Breast epithelium (tissue), 4 donors: ENCODE results near the gene EPHB2. TPM values are rescaled to one million over a fixed set of nuclear protein-coding genes. Genes with fewer than 3 reads are reported as not detected.

Experiments used
- DNase-seq, 2 donors: peaks; one replicate each; pipeline ENCODE4 v3.0.0-alpha.2; 2019; ENCODE audit warnings: low spot score in 2 of 2
- H3K27ac ChIP-seq, 2 donors: fragments of 200-600 bp; sonication (generic) in 1 of 2; one replicate each; pipeline ENCODE4 v1.5.1; 2016 to 2019; ENCODE audit warnings: mild to moderate bottlenecking in 1 of 2
- H3K27me3 ChIP-seq, 2 donors: fragments of 200-600 bp; sonication (generic) in 1 of 2; one replicate each; pipeline versions ENCODE4 v1.5.1 to v1.6.0; 2017 to 2019; ENCODE audit warnings: control low read depth in 1 of 2, mild to moderate bottlenecking in 1 of 2
- H3K36me3 ChIP-seq: fragments of 200-600 bp; one replicate; pipeline ENCODE4 v1.5.1; 2019
- H3K4me1 ChIP-seq, 2 donors: fragments of 200-600 bp; sonication (generic); one replicate each; pipeline ENCODE4 v1.5.1; 2016 to 2019; ENCODE audit warnings: control low read depth in 1 of 2
- H3K4me3 ChIP-seq, 3 donors: fragments of 200-600 bp; sonication (generic); 1 replicate in 2 of 3; 2 replicates in 1 of 3; pipeline ENCODE4 v1.5.1; 2016 to 2019; ENCODE audit warnings: mild to moderate bottlenecking in 3 of 3, moderate library complexity in 2 of 3
- H3K9me3 ChIP-seq, 2 donors: fragments of 200-600 bp; sonication (generic) in 1 of 2; one replicate each; pipeline ENCODE4 v1.5.1; 2016 to 2019; ENCODE audit warnings: control low read depth in 1 of 2
- POLR2A ChIP-seq: fragments of 450-650 bp; IDR thresholded peaks from one replicate; pipeline ENCODE4 v1.6.1; 2016; ENCODE audit warnings: antibody characterized with exemption, mild to moderate bottlenecking, moderate library complexity
- POLR2AphosphoS5 ChIP-seq, 3 donors: sonication (generic); formaldehyde crosslinking; IDR thresholded peaks; one replicate each; pipeline ENCODE4 v1.6.1; 2017; ENCODE audit warnings: antibody characterized with exemption in 3 of 3
- intact Hi-C: fragments of 100-400 bp; cut with DNase I; formaldehyde crosslinking; loops from one replicate; pipeline ENCODE4 v1.15.1; 2023; ENCODE audit warnings: low total_unique reads
- total RNA-seq, 3 donors: library from RNA; depleted of rRNA; stranded (reverse); fragments of >200 nt; gene quantifications; one replicate each; pipeline ENCODE4 v1.1.0, GENCODE V29; 2016
- TF ChIP-seq, protein P1 (sequence below), 3 donors: fragments of 450-650 bp; IDR thresholded peaks; one replicate each; pipeline ENCODE4 v1.5.1; 2016 to 2017; ENCODE audit warnings: antibody characterized with exemption in 3 of 3, mild to moderate bottlenecking in 3 of 3, moderate library complexity in 3 of 3

The EPHB2 gene
- 1 to 10 TPM; 1.3 to 4.6 (median 1.5) TPM for total RNA-seq

DNA sequence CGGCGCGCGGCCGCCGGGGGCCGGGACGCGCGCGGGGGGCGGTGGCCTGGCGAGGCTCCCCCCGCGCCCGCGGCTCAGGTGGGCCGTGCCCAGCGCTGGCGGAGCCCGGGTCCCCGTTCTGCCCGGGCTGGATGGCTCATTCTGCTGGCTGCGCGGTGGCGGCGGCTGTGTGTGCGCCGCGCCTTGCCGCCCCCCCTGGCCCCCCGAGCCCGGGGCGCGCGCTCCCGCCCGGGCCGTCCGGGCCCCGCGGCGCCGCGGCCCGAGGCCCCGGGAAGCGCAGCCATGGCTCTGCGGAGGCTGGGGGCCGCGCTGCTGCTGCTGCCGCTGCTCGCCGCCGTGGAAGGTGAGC is at the start of gene EPHB2:
Gene EPHB2 (plus strand): TSS at position 139 of the 349 bp plus-strand sequence. CDS start 144 bp downstream, at position 283.
- Histone ChIP-seq H3K4me1 (peaks cover 0 to 7% of the 10 kb centered on the region in 2 donors), H3K36me3 (no peaks in the 10 kb centered on the region), H3K27ac (peak within 1 kb of the TSS in 1 of 2 donors; percentile 32), H3K27me3 (peaks cover 4 to 11% of the 10 kb centered on the region in 2 donors), H3K4me3 (peak within 1 kb of the TSS; percentile 48 to 73 (median 51)), H3K9me3 (no peaks in the 10 kb centered on the region)
- TF ChIP-seq POLR2AphosphoS5 (IDR thresholded peaks at IDR 0.05) (no peak), POLR2A (no peak)
- TF ChIP-seq, protein P1, sequence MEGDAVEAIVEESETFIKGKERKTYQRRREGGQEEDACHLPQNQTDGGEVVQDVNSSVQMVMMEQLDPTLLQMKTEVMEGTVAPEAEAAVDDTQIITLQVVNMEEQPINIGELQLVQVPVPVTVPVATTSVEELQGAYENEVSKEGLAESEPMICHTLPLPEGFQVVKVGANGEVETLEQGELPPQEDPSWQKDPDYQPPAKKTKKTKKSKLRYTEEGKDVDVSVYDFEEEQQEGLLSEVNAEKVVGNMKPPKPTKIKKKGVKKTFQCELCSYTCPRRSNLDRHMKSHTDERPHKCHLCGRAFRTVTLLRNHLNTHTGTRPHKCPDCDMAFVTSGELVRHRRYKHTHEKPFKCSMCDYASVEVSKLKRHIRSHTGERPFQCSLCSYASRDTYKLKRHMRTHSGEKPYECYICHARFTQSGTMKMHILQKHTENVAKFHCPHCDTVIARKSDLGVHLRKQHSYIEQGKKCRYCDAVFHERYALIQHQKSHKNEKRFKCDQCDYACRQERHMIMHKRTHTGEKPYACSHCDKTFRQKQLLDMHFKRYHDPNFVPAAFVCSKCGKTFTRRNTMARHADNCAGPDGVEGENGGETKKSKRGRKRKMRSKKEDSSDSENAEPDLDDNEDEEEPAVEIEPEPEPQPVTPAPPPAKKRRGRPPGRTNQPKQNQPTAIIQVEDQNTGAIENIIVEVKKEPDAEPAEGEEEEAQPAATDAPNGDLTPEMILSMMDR (IDR thresholded peaks at IDR 0.05) = no peak
- no peak for DNase-seq
- intact Hi-C loops = no loop called here

DNA sequence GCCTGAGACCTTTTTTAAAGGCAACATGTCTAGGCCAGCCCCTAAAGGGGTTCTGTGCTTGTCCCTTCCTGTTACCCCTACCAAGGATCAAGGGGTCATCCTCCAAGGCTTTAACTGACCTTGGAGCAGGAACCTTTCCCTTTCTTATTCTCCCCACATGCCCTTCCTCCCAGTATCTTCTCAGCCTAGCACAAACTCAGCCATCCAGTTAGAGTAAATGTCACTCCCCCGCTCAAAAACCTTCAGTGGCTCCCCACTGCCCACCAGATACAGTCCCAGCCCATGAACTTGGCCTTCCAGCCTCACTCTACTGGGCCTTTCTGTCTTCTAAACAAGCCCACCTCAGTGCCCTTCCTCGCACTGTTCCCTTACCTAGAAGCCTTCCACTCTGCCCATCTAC is 48.8 kb upstream of the EPHB2 start:
- H3K4me1 ChIP-seq = no peaks in the 10 kb centered on the region
- no peaks in the 10 kb centered on the region for H3K36me3 ChIP-seq
- no peak for DNase-seq
- no peak overlapping the region for H3K4me3 ChIP-seq
- TF ChIP-seq, protein P1 (IDR thresholded peaks at IDR 0.05) = no peak
- TF ChIP-seq POLR2AphosphoS5 (IDR thresholded peaks at IDR 0.05) (no peak), POLR2A (no peak)
- intact Hi-C loops = no loop called here
- H3K27ac ChIP-seq = no peak overlapping the region
- H3K9me3 ChIP-seq = no peaks in the 10 kb centered on the region
- H3K27me3 ChIP-seq = peaks cover 0 to 2% of the 10 kb centered on the region in 2 donors

DNA sequence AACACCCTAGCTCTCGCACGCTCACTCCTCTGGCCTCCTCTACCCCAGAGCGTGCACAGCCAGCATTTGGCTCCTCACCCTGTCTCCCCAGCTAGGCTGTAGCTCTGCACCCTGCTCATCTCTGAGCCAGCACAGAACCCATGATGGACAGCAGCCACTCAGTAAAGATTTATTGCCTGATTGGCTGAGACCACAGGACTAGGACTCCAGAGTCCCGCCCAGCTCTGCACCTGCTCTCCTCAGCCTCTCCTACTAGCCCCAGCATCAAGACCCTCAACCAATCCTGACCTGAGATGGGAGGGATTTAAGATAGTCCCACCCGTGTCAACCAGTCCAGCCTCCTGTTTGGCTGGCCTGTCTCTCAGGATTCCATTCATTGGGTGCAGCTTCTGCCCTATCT is 48.3 kb upstream of the EPHB2 start:
- no peaks in the 10 kb centered on the region for H3K9me3 ChIP-seq
- no peaks in the 10 kb centered on the region for H3K27me3 ChIP-seq
- H3K4me3 ChIP-seq = no peak overlapping the region
- intact Hi-C loops = no loop called here
- no peaks in the 10 kb centered on the region for H3K36me3 ChIP-seq
- no peak for DNase-seq
- H3K4me1 ChIP-seq = no peaks in the 10 kb centered on the region
- no peak overlapping the region for H3K27ac ChIP-seq
- TF ChIP-seq POLR2A (no peak), POLR2AphosphoS5 (IDR thresholded peaks at IDR 0.05) (no peak)
- TF ChIP-seq, protein P1 (IDR thresholded peaks at IDR 0.05) = no peak

DNA sequence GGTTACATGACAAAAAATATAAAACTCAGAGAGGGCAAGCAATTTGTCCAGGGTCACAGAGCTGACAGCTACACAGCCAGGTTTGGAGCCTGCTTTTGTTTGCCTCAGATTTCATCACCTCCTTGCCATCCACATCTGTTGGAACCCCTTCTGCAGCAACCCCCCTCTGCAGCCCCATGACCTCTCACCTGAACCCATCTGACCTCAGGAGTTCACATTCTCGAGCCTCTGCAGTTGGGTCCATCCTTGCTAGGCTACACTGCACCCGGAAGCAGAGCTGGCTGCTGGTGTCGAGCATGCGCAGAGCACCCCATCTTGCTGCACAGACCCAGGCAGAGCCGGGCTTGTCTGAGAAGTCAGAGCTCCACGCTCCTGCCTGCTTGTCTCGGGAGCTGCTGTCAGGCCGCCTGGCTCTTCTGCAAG is 47.6 kb upstream of the EPHB2 start:
- TF ChIP-seq POLR2A (no peak), POLR2AphosphoS5 (IDR thresholded peaks at IDR 0.05) (no peak)
- TF ChIP-seq, protein P1 (IDR thresholded peaks at IDR 0.05) = no peak
- H3K4me3 ChIP-seq = no peak overlapping the region
- no peaks in the 10 kb centered on the region for H3K27me3 ChIP-seq
- no peaks in the 10 kb centered on the region for H3K36me3 ChIP-seq
- no peaks in the 10 kb centered on the region for H3K4me1 ChIP-seq
- H3K27ac ChIP-seq = no peak overlapping the region
- DNase-seq = no peak
- H3K9me3 ChIP-seq = no peaks in the 10 kb centered on the region
- intact Hi-C loops = no loop called here

DNA sequence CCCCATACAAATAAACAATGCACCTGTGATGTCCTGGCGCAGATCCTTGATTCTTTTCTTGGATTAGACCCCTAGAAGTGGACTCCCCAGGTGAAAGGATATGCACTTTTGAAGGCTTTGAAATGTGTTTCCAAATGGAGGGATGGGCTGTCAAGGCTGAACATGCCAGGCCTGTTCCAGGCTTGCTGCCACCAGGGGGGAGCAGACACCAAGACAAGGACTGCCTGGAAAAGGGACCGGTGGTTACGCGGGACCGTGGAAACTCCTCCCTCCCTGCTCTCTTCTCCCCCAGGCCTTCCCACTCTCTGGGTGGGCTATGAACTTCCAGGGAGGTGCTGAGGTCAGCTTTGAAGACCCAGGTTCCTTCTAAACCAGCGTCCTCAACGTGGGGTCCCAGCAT is 44.9 kb upstream of the EPHB2 start:
- Histone ChIP-seq H3K4me3 (no peak overlapping the region), H3K27me3 (no peaks in the 10 kb centered on the region), H3K27ac (no peak overlapping the region), H3K36me3 (no peaks in the 10 kb centered on the region), H3K9me3 (no peaks in the 10 kb centered on the region), H3K4me1 (no peaks in the 10 kb centered on the region)
- TF ChIP-seq POLR2A = no peak
- TF ChIP-seq, protein P1 (IDR thresholded peaks at IDR 0.05) = peak in 1 of 3 donors; percentile 10
- intact Hi-C loops = no loop called here
- no peak for DNase-seq
